GM21576 (cell line): ENCODE results near the gene IFITM5.
"Not testable (repeated sequence)": the region's sequence is repeated elsewhere in the genome, so short reads cannot be mapped to it uniquely, and the experiment has no call there.

Experiments
- ATAC-seq: cut with Tn5 transposase; IDR thresholded peaks from one replicate; pipeline ENCODE4 v1.9.1; 2021; ENCODE audit warnings: mild to moderate bottlenecking, moderate library complexity; ENCODE audit not compliant: unreplicated experiment

IFITM5 gene

DNA sequence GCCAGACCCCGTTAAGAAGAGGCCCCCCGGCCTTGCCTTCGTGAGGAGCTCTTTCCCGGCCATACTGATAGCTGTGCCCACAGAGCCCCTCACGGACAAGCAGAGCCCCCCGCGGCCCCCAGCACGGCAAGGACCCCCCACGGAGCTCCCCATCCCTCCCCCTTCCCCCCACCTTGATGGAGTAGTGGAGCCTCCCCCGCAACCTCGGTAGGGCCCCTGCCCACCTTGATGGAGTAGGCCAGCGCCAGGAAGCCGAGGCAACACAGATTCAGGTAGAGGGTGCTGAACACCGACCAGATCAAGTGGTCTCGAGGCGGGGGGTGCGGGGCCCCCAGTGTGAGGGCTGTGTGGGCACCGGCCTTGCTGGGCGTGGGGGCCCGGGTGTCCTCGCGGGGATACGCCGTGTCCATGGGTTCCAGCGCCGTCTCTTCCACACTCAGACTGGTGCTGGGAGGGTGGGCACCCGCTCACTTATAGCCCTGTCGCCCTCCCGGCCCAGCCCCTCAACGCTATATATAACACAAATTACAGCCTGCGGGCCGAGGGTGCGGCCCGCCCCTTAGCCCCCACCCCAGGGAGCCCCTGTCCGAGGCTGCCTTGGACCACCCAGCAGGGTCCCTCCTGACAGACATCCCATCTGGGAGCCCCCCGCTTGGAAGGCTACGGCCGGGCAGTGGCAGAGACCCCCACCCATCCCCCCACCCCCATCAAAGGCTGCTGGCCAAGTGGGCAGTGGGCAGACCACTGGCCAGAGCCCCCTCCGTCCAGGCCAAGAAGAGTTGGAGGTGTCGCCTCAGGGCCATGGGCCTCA lies at the start of gene IFITM5:
Gene IFITM5 (minus strand): TSS at position 446 of the 811 bp plus-strand sequence. CDS start 36 bp downstream, at position 410.
- no peak for ATAC-seq

DNA sequence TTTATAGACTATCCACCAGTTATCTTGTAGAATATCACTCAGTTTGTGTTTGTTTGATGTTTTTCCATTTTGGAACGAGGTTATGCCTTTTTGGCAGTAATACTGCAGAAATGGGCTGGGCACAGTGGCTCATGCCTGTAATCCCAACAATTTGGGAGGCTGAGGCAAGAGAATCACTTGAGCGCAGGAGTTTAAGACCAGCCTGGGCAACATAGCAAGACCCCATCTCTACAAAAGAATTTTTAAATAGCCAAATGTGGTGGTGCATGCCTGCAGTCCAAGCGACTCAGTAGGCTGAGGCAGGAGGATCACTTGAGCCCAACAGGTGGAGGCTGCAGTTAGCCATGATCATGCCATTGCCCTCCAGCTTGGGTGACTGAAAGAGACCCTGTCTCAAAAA lies 47.2 kb upstream of the IFITM5 start:
- no peak for ATAC-seq

- ATAC-seq, result no peak
These were observed 45.7 kb upstream of the IFITM5 start for GRCh38 chr11:344836-345578.

GRCh38 chr11:342328-342727 lies 43.0 kb upstream of the IFITM5 start:
- ATAC-seq, result no peak

- ATAC-seq, result no peak
These were observed 41.5 kb upstream of the IFITM5 start for GRCh38 chr11:340539-341512.

- ATAC-seq, result no peak
These were observed 40.6 kb upstream of the IFITM5 start for GRCh38 chr11:339963-340362.

- no peak for ATAC-seq
These were observed 38.4 kb upstream of the IFITM5 start for GRCh38 chr11:337711-338110.

DNA sequence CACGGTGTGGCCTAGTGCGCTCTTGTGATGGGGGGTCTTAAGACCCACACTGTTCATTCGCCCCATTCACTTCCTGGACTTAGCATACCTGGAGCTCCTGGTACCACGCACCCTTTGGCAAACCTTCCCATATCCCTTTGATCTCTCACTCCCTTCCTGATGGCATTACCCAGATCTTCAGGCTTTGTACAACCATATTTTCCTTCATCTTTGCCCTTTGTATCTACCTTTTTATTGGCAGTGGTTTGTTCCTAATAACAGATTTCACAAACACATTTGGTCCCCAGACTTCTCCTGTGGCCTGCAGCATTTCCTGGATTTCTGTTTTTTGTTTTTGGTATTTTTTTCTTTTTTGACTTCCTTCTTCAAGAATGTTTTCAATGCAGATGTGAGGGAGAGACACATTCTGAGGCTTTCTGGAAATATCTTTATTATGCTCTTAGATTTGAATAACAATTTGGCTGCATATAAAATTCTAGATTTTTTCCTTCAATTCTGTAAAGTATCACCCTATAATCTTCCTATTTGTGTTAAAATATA lies 37.4 kb upstream of the IFITM5 start:
- ATAC-seq, result no peak

- ATAC-seq, result no peak
These were observed 36.7 kb upstream of the IFITM5 start for GRCh38 chr11:335779-336658.

DNA sequence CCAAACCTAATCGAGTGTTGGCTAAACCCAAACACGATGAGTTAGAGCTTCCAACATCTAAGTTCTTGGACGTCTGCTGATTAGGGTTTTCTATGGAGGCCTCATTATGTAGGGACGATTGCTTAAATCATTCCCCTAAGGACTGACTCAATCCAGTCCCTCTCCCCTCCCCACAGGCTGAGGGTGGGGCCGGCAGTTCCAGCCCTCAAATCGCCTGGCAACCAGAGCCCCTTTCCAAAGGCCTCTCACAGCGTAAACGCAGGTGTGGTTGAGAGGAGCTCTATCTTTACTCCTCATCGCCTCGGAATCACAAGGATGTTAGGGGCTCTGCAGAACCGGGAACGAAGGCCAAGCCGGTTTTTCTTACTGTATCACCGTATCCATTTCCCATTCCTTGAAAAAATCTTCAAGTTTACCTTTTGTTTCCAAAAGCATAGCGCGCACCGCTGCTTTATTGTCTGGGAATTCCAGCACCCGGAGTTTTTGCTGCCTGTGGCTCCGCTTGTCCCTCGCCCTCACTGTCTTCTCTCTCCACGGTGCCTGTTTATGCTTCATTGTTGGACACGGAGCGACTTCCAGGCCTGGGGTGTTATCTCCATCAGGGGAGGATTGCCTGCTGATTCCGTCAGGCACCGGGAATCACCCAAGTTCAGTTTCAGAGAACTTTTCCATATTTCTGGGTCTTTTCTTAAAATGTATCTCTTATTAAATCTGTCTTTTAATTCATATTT lies 35.1 kb upstream of the IFITM5 start:
- no peak for ATAC-seq

GRCh38 chr11:333616-334263 lies 34.4 kb upstream of the IFITM5 start:
- not testable (repeated sequence) for ATAC-seq

- ATAC-seq, result no peak
These were observed 33.5 kb upstream of the IFITM5 start for GRCh38 chr11:332651-333480.

- ATAC-seq, result no peak
These were observed 32.2 kb upstream of the IFITM5 start for GRCh38 chr11:331358-332060.

- ATAC-seq, result no peak
These were observed 31.5 kb upstream of the IFITM5 start for GRCh38 chr11:330694-331357.

DNA sequence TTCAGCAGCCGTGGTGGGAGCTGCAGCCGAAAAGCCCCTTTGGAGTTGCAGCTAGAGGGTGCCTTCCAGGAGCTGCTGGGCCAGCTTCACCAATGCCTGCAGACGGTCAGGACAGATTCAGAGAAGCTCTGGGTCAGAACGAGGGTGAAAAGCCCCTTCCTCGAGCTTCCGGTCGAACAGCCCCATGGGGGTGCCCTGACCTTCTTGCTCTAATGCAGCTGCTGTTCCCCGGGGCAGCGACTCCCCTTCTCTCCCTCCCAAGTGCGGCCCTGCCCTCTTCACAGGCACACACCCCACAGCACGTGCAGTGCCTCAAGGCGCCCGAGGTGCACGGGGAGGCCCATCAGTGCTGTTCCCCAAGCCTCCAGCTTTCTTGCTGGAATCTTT lies 31.0 kb upstream of the IFITM5 start:
- no peak for ATAC-seq

- no peak for ATAC-seq
These were observed 30.5 kb upstream of the IFITM5 start for GRCh38 chr11:329886-330253.
